ENCODE results near the gene ACSL3.

DNA sequence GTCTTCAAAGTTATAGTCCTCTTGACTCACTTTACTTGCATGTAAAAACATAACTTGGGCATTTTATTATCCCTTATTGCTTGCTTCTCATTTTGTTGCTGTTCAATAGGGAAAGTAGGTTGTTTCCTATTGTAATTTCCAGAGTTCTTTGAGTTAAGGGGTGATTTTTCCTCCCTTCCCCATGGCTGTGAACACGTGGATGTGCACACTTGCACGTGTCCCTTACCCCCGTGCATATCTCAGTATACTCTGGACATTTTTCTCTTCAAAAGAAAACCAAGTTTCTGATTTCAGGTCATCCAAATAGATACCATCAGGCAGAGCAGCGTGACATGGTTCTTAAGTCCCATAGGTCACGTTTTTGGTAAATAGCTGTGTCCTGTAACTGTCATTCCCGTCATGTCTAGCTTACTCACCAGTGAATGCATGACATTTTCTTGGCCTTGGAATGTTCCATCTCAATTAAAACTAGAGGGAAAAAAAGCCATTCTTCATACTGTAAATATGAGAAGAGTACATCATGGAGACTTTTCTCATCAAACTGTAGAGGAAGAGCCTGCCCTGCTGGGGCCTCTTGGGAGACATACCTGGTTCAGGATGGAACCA is 107.8 kb downstream of the ACSL3 start:
- TF ChIP-seq, protein P1, sequence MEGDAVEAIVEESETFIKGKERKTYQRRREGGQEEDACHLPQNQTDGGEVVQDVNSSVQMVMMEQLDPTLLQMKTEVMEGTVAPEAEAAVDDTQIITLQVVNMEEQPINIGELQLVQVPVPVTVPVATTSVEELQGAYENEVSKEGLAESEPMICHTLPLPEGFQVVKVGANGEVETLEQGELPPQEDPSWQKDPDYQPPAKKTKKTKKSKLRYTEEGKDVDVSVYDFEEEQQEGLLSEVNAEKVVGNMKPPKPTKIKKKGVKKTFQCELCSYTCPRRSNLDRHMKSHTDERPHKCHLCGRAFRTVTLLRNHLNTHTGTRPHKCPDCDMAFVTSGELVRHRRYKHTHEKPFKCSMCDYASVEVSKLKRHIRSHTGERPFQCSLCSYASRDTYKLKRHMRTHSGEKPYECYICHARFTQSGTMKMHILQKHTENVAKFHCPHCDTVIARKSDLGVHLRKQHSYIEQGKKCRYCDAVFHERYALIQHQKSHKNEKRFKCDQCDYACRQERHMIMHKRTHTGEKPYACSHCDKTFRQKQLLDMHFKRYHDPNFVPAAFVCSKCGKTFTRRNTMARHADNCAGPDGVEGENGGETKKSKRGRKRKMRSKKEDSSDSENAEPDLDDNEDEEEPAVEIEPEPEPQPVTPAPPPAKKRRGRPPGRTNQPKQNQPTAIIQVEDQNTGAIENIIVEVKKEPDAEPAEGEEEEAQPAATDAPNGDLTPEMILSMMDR (IDR thresholded peaks at IDR 0.05): no peak
- TF ChIP-seq POLR2A (IDR thresholded peaks at IDR 0.05): no peak

Measured in Peyer's patch (tissue), 4 donors.